HCT116 (cell line): ENCODE data around the gene C7orf33. TPM values are rescaled to one million over a fixed set of nuclear protein-coding genes. Genes with fewer than 3 reads are reported as not detected.

Experiments
- ATAC-seq: fragments of 200-7000 bp; cut with Tn5 transposase; 2 replicates; pipeline ENCODE4 v1.9.1; 2020; ENCODE audit warnings: mild to moderate bottlenecking, moderate library complexity
- BruUV-seq: library from RNA; stranded (reverse); fragments of 400-500 nt; replicated peaks from 2 replicates; lab custom pipeline; 2021; lab: Mats Ljungman, UMichigan
- CTCF ChIA-PET: fragments of 300-600 bp; sonication (Branson Sonifier 250); formaldehyde crosslinking; loops from one replicate; lab custom pipeline; 2021; ENCODE audit warnings: antibody characterized with exemption; lab: Charles Lee
- POLR2A ChIA-PET: fragments of 300-600, 350-600 bp; sonication (Branson Sonifier 250); formaldehyde crosslinking; loops from one replicate; lab custom pipeline; 2021; ENCODE audit warnings: antibody characterized with exemption; lab: Charles Lee
- RAD21 ChIA-PET, 2 experiments: fragments of 300-600 bp; sonication (Branson Sonifier 250); formaldehyde crosslinking; loops; one replicate each; lab custom pipeline; 2023; ENCODE audit warnings: low total read pairs in 2 of 2; ENCODE audit not compliant: uncharacterized antibody in 2 of 2, unreplicated experiment in 2 of 2, low non-redundant PET in 1 of 2; lab: Charles Lee
- DNase-seq: peaks from one replicate; pipeline ENCODE4 v3.0.0-alpha.2; 2010; ENCODE audit warnings: low read depth, low spot score
- H2AFZ ChIP-seq: fragments of 200-600 bp; shearing (Covaris generic), sonication (generic); 2 replicates; pipeline ENCODE4 v1.6.1; 2017; ENCODE audit warnings: low read depth, mixed run types, mixed read lengths, antibody characterized with exemption, low read length; ENCODE audit not compliant: poor library complexity, severe bottlenecking
- H3K27ac ChIP-seq: 2 replicates; pipeline ENCODE4 v1.5.1; 2012; ENCODE audit warnings: low read depth, low read length
- H3K27me3 ChIP-seq: fragments of 200-600 bp; sonication (generic); 2 replicates; pipeline ENCODE4 v1.6.1; 2016; ENCODE audit warnings: mixed run types, low read length, mixed read lengths; ENCODE audit not compliant: insufficient read depth
- H3K36me3 ChIP-seq, 2 experiments: fragments of 200-500 bp in 1 of 2; fragments of 200-600 bp in 1 of 2; sonication (Bioruptor generic) in 1 of 2; sonication (generic) in 1 of 2; 2 replicates each; pipeline versions ENCODE4 v1.5.1 to v1.6.1; 2014 to 2016; ENCODE audit warnings: low read length in 2 of 2, inconsistent platforms in 1 of 2, mixed read lengths in 1 of 2, mixed run types in 1 of 2; ENCODE audit not compliant: insufficient read depth in 2 of 2, control insufficient read depth in 1 of 2
- H3K4me1 ChIP-seq, 2 experiments: fragments of 200-600 bp in 1 of 2; sonication (generic) in 1 of 2; 2 replicates each; pipeline versions ENCODE4 v1.5.1 to v1.6.1; 2012 to 2017; ENCODE audit warnings: low read length in 2 of 2, inconsistent platforms in 1 of 2, mild to moderate bottlenecking in 1 of 2, mixed read lengths in 1 of 2, mixed run types in 1 of 2, moderate library complexity in 1 of 2; ENCODE audit not compliant: insufficient read depth in 2 of 2, control insufficient read depth in 1 of 2
- H3K4me2 ChIP-seq: fragments of 200-600 bp; sonication (generic); 2 replicates; pipeline ENCODE4 v1.6.1; 2017; ENCODE audit warnings: mixed run types, low read length, mixed read lengths
- H3K4me3 ChIP-seq, 2 experiments: fragments of 200-600 bp in 1 of 2; sonication (generic) in 1 of 2; replicated peaks in 1 of 2; 2 replicates each; pipeline ENCODE4 v1.5.1; 2011 to 2016; ENCODE audit warnings: low read length in 2 of 2, control low read depth in 1 of 2, low read depth in 1 of 2, mild to moderate bottlenecking in 1 of 2, mixed read lengths in 1 of 2, mixed run types in 1 of 2
- H3K79me2 ChIP-seq: fragments of 200-600 bp; sonication (generic); 2 replicates; pipeline ENCODE4 v1.6.1; 2017; ENCODE audit warnings: mild to moderate bottlenecking, mixed run types, low read length, moderate library complexity, mixed read lengths; ENCODE audit not compliant: insufficient read depth
- H3K9ac ChIP-seq: fragments of 200-600 bp; sonication (generic); 2 replicates; pipeline ENCODE4 v1.6.1; 2016; ENCODE audit warnings: low read length, mixed read lengths
- H3K9me2 ChIP-seq: fragments of 200-600 bp; sonication (generic), shearing (Covaris generic); 2 replicates; pipeline ENCODE4 v1.6.1; 2017; ENCODE audit warnings: mixed run types, mild to moderate bottlenecking, moderate library complexity; ENCODE audit not compliant: insufficient read depth
- H3K9me3 ChIP-seq, 2 experiments: fragments of 200-500 bp in 1 of 2; fragments of 200-600 bp in 1 of 2; sonication (Bioruptor generic) in 1 of 2; sonication (generic) in 1 of 2; 2 replicates each; pipeline ENCODE4 v1.6.1; 2014 to 2017; ENCODE audit warnings: low read length in 2 of 2, mixed read lengths in 2 of 2, inconsistent platforms in 1 of 2, low read depth in 1 of 2, mild to moderate bottlenecking in 1 of 2, mixed run types in 1 of 2, moderate library complexity in 1 of 2; ENCODE audit not compliant: control insufficient read depth in 1 of 2, insufficient read depth in 1 of 2
- H4K20me1 ChIP-seq: fragments of 200-600 bp; sonication (generic), shearing (Covaris generic); 2 replicates; pipeline ENCODE4 v1.6.1; 2017; ENCODE audit warnings: mixed run types, mild to moderate bottlenecking, moderate library complexity; ENCODE audit not compliant: insufficient read depth
- CEBPB ChIP-seq: IDR thresholded peaks from 2 replicates; pipeline ENCODE4 v1.6.1; 2012; ENCODE audit warnings: low read depth
- CTCF ChIP-seq, 3 experiments: fragments of 200-600 bp in 1 of 3; sonication (generic) in 1 of 3; IDR thresholded peaks in 2 of 3; conservative IDR thresholded peaks in 1 of 3; 2 replicates each; pipeline ENCODE4 v1.5.1; 2012 to 2017; ENCODE audit warnings: low read depth in 2 of 3, low read length in 2 of 3, antibody characterized with exemption in 1 of 3, borderline replicate concordance in 1 of 3, control low read depth in 1 of 3, mild to moderate bottlenecking in 1 of 3, mixed read lengths in 1 of 3, mixed run types in 1 of 3, moderate library complexity in 1 of 3; ENCODE audit not compliant: insufficient read depth in 1 of 3
- EGR1 ChIP-seq: IDR thresholded peaks from 2 replicates; pipeline ENCODE4 v1.6.1; 2012; ENCODE audit warnings: low read depth
- ELF1 ChIP-seq: IDR thresholded peaks from 2 replicates; pipeline ENCODE4 v1.6.1; 2012; ENCODE audit warnings: low read depth, borderline replicate concordance
- EZH2phosphoT487 ChIP-seq: fragments of 200-600 bp; IDR thresholded peaks from 2 replicates; pipeline ENCODE4 v1.6.1; 2018; ENCODE audit warnings: antibody characterized with exemption, borderline replicate concordance
- POLR2A ChIP-seq: IDR thresholded peaks from 2 replicates; pipeline ENCODE4 v1.7.0; 2011; ENCODE audit warnings: borderline replicate concordance; ENCODE audit not compliant: insufficient read depth, insufficient read length; ENCODE audit errors: extremely low read depth
- POLR2AphosphoS5 ChIP-seq: IDR thresholded peaks from 2 replicates; pipeline ENCODE4 v1.6.1; 2011; ENCODE audit warnings: mild to moderate bottlenecking, low read depth, low read length, moderate library complexity
- RAD21 ChIP-seq: IDR thresholded peaks from 2 replicates; pipeline ENCODE4 v1.6.1; 2012; ENCODE audit warnings: low read depth, mild to moderate bottlenecking
- REST ChIP-seq: IDR thresholded peaks from 2 replicates; pipeline ENCODE4 v1.6.1; 2012; ENCODE audit warnings: low read depth
- SIN3A ChIP-seq: IDR thresholded peaks from 2 replicates; pipeline ENCODE4 v1.6.1; 2012; ENCODE audit warnings: low read depth
- SRF ChIP-seq: IDR thresholded peaks from 2 replicates; pipeline ENCODE4 v1.6.1; 2012; ENCODE audit warnings: low read depth
- YY1 ChIP-seq: IDR thresholded peaks from 2 replicates; pipeline ENCODE4 v1.6.1; 2011; ENCODE audit warnings: low read length, low read depth, moderate library complexity, mild to moderate bottlenecking; ENCODE audit not compliant: insufficient replicate concordance; ENCODE audit errors: extremely low read depth
- ZNF274 ChIP-seq: fragments of 200-500 bp; sonication (Bioruptor generic); IDR thresholded peaks from 2 replicates; pipeline ENCODE4 v1.6.1; 2014; ENCODE audit warnings: mild to moderate bottlenecking, low read depth, low read length, inconsistent platforms
- intact Hi-C: fragments of 100-400 bp; cut with micrococcal nuclease; formaldehyde crosslinking; loops from 2 replicates; pipeline ENCODE4 v1.10.0; 2022
- total RNA-seq: library from RNA; stranded (reverse); gene quantifications from one replicate; pipeline ENCODE4 v1.2.1, GENCODE V29; 2021; ENCODE audit not compliant: unreplicated experiment

Gene C7orf33
- total RNA-seq, 1 experiment from 2014 or later, result not detected

- Histone ChIP-seq H3K9ac (no peak overlapping the region), H3K9me3 (no peaks in the 10 kb centered on the region), H3K4me1 (peaks cover 0 to 11% of the 10 kb centered on the region in 2 experiments; a peak in 2 of 4 replicates), H3K4me2 (no peak overlapping the region), H4K20me1 (no peaks in the 10 kb centered on the region), H3K27ac (no peak overlapping the region)
- POLR2A ChIA-PET, result no interaction called here
- no peak for ATAC-seq
- no peak for DNase-seq
- intact Hi-C loops, result no loop called here
- RAD21 ChIA-PET, result no interaction called here
- TF ChIP-seq CEBPB, result no peak
- TF ChIP-seq EZH2phosphoT487, result no peak
- no peak for TF ChIP-seq SRF
- TF ChIP-seq SIN3A, result no peak
- no peak for TF ChIP-seq EGR1
- TF ChIP-seq POLR2A, result no peak
- no peak for TF ChIP-seq POLR2AphosphoS5
- no peak for TF ChIP-seq ZNF274
- TF ChIP-seq ELF1, result no peak
- TF ChIP-seq YY1, result no peak
- TF ChIP-seq, all 23 proteins: peak for 0
- CTCF ChIA-PET, result no interaction called here
- no TSS peak for BruUV-seq
- H3K4me3 ChIP-seq, result no peak overlapping the region
- no peak overlapping the region for H2AFZ ChIP-seq
- H3K36me3 ChIP-seq, result no peaks in the 10 kb centered on the region
- no peaks in the 10 kb centered on the region for H3K9me2 ChIP-seq
- H3K79me2 ChIP-seq, result no peaks in the 10 kb centered on the region
- no peaks in the 10 kb centered on the region for H3K27me3 ChIP-seq
Observed at GRCh38 chr7:148625342-148625741, 34.8 kb downstream of the C7orf33 start.

GRCh38 chr7:148626828-148627227, 36.3 kb downstream of the C7orf33 start:
- TF ChIP-seq RAD21 (peak; percentile 15; the same call in 1 of the 2 replicates), REST (no peak), POLR2A (no peak), CTCF (IDR thresholded peaks at IDR 0.05 in 2 of 3, conservative IDR thresholded peaks at IDR 0.05 in 1 of 3; ENCODE audit: borderline replicate concordance in 1 of 3, insufficient read depth in 1 of 3, low read depth in 2 of 3, low read length in 2 of 3) (peak in 1 of 3 experiments; percentile 5; a peak in 1 of 6 replicates)
- Histone ChIP-seq H3K9ac (no peak overlapping the region), H3K79me2 (no peaks in the 10 kb centered on the region), H4K20me1 (no peaks in the 10 kb centered on the region), H3K9me2 (no peaks in the 10 kb centered on the region), H3K27ac (no peak overlapping the region), H3K4me3 (no peak overlapping the region), H2AFZ (no peak overlapping the region), H3K27me3 (no peaks in the 10 kb centered on the region), H3K4me1 (0 out of 4 replicates have a peak, but pooled peaks cover 0 to 3% of the 10 kb centered on the region in 2 experiments), H3K4me2 (no peak overlapping the region), H3K9me3 (no peaks in the 10 kb centered on the region), H3K36me3 (no peaks in the 10 kb centered on the region)
- peak; percentile 76 for ATAC-seq
- no TSS peak for BruUV-seq
- ChIA-PET POLR2A (no interaction called here), RAD21 (no interaction called here), CTCF (interaction anchor here (0.7 kb wide), 1 partner anchor 15 kb away, joined by 3 read pairs; no protein-coding TSS in a partner anchor)
- no peak for DNase-seq
- intact Hi-C loops, result no loop called here
